HUES48 (cell line): ENCODE results near the gene RPS6KA4.

Experiments
- H3K27ac ChIP-seq: one replicate; pipeline ENCODE4 v1.7.0; 2013; ENCODE audit warnings: low read depth, low read length, inconsistent platforms
- H3K27me3 ChIP-seq: 2 replicates; pipeline ENCODE4 v1.6.1; 2013; ENCODE audit warnings: mild to moderate bottlenecking, low read length; ENCODE audit not compliant: control insufficient read depth, insufficient read depth
- H3K36me3 ChIP-seq: 2 replicates; pipeline ENCODE4 v1.6.1; 2013; ENCODE audit warnings: low read length; ENCODE audit not compliant: control insufficient read depth, insufficient read depth
- H3K4me1 ChIP-seq: 2 replicates; pipeline ENCODE4 v1.6.1; 2013; ENCODE audit warnings: mild to moderate bottlenecking, low read length; ENCODE audit not compliant: control insufficient read depth, insufficient read depth
- H3K4me3 ChIP-seq: 2 replicates; pipeline ENCODE4 v1.5.1; 2013; ENCODE audit warnings: mild to moderate bottlenecking, low read depth, low read length
- H3K9ac ChIP-seq: 2 replicates; pipeline ENCODE4 v1.6.1; 2013; ENCODE audit warnings: mild to moderate bottlenecking, low read depth, low read length, moderate library complexity
- H3K9me3 ChIP-seq: 2 replicates; pipeline ENCODE4 v1.6.1; 2013; ENCODE audit warnings: low read length; ENCODE audit not compliant: control insufficient read depth, insufficient read depth

The RPS6KA4 gene

GRCh38 chr11:64360448-64360921, 1.5 kb downstream of the RPS6KA4 start:
- H3K4me1 ChIP-seq, result peaks cover 18% of the 10 kb centered on the region
- H3K4me3 ChIP-seq, result no peak overlapping the region
- H3K9ac ChIP-seq, result no peak overlapping the region
- no peak overlapping the region for H3K27ac ChIP-seq
- H3K9me3 ChIP-seq, result no peaks in the 10 kb centered on the region
- H3K36me3 ChIP-seq, result peaks cover 41% of the 10 kb centered on the region
- H3K27me3 ChIP-seq, result no peaks in the 10 kb centered on the region

DNA sequence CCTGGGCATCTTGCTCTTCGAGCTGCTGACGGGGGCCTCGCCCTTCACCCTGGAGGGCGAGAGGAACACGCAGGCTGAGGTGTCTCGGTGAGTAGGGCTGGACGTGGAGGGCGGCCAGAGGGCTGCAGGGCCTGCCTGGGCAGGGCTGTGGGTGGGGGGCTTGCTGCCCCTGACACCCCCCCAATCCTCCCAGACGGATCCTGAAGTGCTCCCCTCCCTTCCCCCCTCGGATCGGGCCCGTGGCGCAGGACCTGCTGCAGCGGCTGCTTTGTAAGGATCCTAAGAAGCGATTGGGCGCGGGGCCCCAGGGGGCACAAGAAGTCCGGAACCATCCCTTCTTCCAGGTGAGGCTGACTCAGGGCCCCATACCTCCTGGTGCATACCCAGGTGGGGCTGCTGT, 2.7 kb downstream of the RPS6KA4 start:
- Histone ChIP-seq H3K36me3 (peaks cover 45% of the 10 kb centered on the region), H3K4me1 (peaks cover 16% of the 10 kb centered on the region), H3K4me3 (no peak overlapping the region), H3K27me3 (no peaks in the 10 kb centered on the region), H3K9me3 (no peaks in the 10 kb centered on the region), H3K27ac (no peak overlapping the region), H3K9ac (no peak overlapping the region)

DNA sequence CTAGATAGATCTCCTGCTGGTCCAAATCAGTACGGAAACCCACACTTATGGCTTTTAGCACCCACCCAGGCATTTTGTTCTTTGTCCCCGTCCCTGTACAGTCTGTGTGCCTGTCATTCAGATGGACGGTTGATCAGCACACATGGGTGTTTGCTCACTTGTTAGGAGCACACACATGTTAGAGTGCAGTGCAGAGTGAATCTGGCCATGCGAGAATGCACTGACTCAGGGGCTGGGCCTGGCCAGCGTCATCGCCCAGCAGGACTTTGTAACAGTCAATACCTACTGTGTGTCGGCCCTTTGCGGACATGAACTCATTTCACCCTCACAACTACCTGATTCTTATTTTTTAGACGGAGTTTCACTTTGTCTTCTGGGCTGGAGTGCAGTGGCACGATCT, 3.4 kb downstream of the RPS6KA4 start:
- no peaks in the 10 kb centered on the region for H3K27me3 ChIP-seq
- no peaks in the 10 kb centered on the region for H3K9me3 ChIP-seq
- H3K27ac ChIP-seq, result no peak overlapping the region
- H3K4me3 ChIP-seq, result no peak overlapping the region
- peaks cover 12% of the 10 kb centered on the region for H3K4me1 ChIP-seq
- peaks cover 50% of the 10 kb centered on the region for H3K36me3 ChIP-seq
- no peak overlapping the region for H3K9ac ChIP-seq

GRCh38 chr11:64364435-64364834, 5.5 kb downstream of the RPS6KA4 start:
- H3K36me3 ChIP-seq, result peaks cover 55% of the 10 kb centered on the region
- H3K9ac ChIP-seq, result no peak overlapping the region
- H3K27me3 ChIP-seq, result no peaks in the 10 kb centered on the region
- no peaks in the 10 kb centered on the region for H3K9me3 ChIP-seq
- peaks cover 4% of the 10 kb centered on the region; the same call in 1 of the 2 replicates for H3K4me1 ChIP-seq
- H3K4me3 ChIP-seq, result no peak overlapping the region
- no peak overlapping the region for H3K27ac ChIP-seq

- Histone ChIP-seq H3K9me3 (no peaks in the 10 kb centered on the region), H3K27me3 (no peaks in the 10 kb centered on the region), H3K4me3 (no peak overlapping the region), H3K36me3 (peaks cover 55% of the 10 kb centered on the region), H3K27ac (no peak overlapping the region), H3K9ac (no peak overlapping the region), H3K4me1 (peaks cover under 1% of the 10 kb centered on the region; the same call in 1 of the 2 replicates)
Observed at GRCh38 chr11:64364911-64365310, 5.9 kb downstream of the RPS6KA4 start.

DNA sequence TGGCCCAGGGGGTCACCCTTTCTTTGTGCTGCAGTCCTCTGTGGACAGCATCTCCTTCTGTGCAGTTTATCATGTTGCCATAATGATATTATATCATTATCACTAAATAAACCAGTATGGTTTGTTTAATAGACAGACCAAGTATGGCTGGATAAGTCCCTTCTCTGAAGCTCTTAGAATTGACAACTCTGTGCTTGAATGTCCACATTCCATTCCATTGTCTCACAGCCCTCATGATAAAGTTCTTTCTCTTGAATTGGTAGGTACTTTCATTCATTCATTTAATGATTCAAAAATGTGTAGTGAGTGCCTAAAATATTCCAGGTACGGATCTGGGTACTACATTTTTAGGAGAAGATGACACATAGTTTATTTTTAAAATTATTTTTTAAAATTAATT, 7.8 kb downstream of the RPS6KA4 start:
- Histone ChIP-seq H3K4me1 (no peaks in the 10 kb centered on the region), H3K27ac (no peak overlapping the region), H3K9me3 (no peaks in the 10 kb centered on the region), H3K4me3 (no peak overlapping the region), H3K36me3 (peaks cover 43% of the 10 kb centered on the region), H3K27me3 (no peaks in the 10 kb centered on the region), H3K9ac (no peak overlapping the region)

GRCh38 chr11:64367931-64368672, 9.1 kb downstream of the RPS6KA4 start:
- H3K4me3 ChIP-seq, result no peak overlapping the region
- no peaks in the 10 kb centered on the region for H3K27me3 ChIP-seq
- H3K4me1 ChIP-seq, result no peaks in the 10 kb centered on the region
- no peak overlapping the region for H3K9ac ChIP-seq
- no peaks in the 10 kb centered on the region for H3K9me3 ChIP-seq
- H3K36me3 ChIP-seq, result peaks cover 32% of the 10 kb centered on the region
- H3K27ac ChIP-seq, result no peak overlapping the region

GRCh38 chr11:64368673-64369074, 9.7 kb downstream of the RPS6KA4 start:
- Histone ChIP-seq H3K4me3 (no peak overlapping the region), H3K27ac (no peak overlapping the region), H3K9ac (no peak overlapping the region), H3K27me3 (no peaks in the 10 kb centered on the region), H3K36me3 (peaks cover 27% of the 10 kb centered on the region), H3K9me3 (no peaks in the 10 kb centered on the region), H3K4me1 (0 out of 2 replicates have a peak, but pooled peaks cover 1% of the 10 kb centered on the region)

DNA sequence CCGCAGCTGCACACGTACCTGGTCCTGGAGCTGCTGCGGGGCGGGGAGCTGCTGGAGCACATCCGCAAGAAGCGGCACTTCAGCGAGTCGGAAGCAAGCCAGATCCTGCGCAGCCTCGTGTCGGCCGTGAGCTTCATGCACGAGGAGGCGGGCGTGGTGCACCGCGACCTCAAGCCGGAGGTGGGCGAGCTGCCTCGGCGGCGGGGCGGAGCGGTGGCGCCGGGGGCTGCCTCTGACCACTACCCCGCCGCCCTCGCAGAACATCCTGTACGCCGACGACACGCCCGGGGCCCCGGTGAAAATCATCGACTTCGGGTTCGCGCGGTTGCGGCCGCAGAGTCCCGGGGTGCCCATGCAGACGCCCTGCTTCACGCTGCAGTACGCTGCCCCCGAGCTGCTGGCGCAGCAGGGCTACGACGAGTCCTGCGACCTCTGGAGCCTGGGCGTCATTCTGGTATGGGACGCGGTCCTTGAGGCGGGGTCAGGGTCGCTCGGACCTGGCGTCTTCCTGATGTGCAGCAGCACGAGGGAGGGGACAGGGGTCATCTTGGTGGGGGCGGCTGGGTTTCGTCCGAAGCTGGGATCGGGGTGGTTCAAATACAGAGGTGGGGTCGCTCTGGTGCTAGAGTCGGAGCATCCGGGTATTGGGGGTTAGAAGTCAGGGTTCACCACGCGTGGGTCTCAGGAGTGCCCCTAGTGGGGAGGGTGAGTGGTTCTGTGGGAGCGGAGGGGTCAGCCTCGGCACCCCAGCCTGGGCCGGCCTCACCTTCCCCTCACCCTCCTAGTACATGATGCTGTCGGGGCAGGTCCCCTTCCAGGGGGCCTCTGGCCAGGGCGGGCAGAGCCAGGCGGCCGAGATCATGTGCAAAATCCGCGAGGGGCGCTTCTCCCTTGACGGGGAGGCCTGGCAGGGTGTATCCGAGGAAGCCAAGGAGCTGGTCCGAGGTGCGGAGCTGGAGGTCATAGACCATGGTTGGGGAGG, 10.8 kb downstream of the RPS6KA4 start:
- Histone ChIP-seq H3K27me3 (no peaks in the 10 kb centered on the region), H3K9ac (no peak overlapping the region), H3K27ac (no peak overlapping the region), H3K4me3 (no peak overlapping the region), H3K4me1 (0 out of 2 replicates have a peak, but pooled peaks cover 3% of the 10 kb centered on the region), H3K36me3 (peaks cover 20% of the 10 kb centered on the region), H3K9me3 (no peaks in the 10 kb centered on the region)

DNA sequence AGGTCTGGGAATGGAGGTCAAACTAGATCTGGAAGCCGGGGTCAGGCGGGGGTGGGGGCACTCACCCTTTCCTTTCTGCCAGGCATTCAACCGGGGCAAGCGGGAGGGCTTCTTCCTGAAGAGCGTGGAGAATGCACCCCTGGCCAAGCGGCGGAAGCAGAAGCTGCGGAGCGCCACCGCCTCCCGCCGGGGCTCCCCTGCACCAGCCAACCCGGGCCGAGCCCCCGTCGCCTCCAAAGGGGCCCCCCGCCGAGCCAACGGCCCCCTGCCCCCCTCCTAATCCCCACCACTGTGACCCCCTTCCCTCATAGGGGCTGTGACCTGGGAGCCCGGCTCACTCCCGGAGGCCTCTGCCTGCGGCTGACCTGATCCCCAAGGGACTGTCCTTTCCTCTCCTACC, 12.2 kb downstream of the RPS6KA4 start:
- Histone ChIP-seq H3K9ac (no peak overlapping the region), H3K27me3 (no peaks in the 10 kb centered on the region), H3K4me1 (0 out of 2 replicates have a peak, but pooled peaks cover 3% of the 10 kb centered on the region), H3K9me3 (no peaks in the 10 kb centered on the region), H3K27ac (no peak overlapping the region), H3K36me3 (peaks cover 13% of the 10 kb centered on the region; the same call in 1 of the 2 replicates), H3K4me3 (no peak overlapping the region)
